ENCODE results near the gene PPP1R36.

DNA sequence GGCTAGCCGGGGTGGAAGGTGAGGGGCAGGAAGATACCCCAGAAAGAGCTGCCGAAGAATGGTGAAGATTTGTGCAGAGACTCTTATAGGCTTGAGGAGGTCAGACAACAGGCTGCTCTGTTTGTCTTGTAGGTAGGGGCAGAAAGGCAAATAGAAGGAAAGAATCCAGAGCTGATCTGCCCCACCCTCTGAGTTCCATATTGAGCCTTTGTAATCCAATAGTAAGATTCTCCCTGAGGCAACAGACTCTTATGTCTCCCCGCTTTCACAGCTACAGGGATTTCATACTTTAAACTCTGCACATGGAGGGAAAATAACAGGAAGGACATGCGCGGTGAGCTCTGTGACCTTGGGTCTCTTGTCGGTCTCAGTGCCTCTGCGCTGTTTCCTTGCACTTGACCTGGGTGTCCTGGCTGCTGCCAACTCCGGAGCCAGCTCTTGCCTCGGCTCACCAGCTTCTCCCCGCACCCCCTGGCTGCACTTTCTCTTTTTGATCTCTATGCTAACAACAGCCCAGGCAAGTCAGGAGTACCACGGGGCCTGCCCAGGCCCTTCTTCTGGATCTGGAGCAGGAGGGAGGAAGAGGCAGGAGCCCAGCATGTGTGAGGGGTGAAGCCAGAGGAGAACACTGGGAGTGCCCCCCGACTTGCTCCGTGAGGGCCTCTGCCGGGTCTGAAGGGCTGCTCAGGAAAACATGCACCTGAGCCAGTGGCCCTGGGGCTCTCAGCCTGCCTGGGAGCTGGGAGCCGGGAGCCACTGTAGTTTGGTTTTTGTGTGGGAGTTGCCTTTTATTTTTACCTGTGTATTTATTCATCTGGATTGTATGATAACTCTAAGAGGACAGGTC is 75.8 kb downstream of the PPP1R36 start:
- TF ChIP-seq, protein P1, sequence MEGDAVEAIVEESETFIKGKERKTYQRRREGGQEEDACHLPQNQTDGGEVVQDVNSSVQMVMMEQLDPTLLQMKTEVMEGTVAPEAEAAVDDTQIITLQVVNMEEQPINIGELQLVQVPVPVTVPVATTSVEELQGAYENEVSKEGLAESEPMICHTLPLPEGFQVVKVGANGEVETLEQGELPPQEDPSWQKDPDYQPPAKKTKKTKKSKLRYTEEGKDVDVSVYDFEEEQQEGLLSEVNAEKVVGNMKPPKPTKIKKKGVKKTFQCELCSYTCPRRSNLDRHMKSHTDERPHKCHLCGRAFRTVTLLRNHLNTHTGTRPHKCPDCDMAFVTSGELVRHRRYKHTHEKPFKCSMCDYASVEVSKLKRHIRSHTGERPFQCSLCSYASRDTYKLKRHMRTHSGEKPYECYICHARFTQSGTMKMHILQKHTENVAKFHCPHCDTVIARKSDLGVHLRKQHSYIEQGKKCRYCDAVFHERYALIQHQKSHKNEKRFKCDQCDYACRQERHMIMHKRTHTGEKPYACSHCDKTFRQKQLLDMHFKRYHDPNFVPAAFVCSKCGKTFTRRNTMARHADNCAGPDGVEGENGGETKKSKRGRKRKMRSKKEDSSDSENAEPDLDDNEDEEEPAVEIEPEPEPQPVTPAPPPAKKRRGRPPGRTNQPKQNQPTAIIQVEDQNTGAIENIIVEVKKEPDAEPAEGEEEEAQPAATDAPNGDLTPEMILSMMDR (conservative IDR thresholded peaks at IDR 0.05 in 1 of 2, IDR thresholded peaks at IDR 0.05 in 1 of 2; ENCODE audit: low read depth in 1 of 2, low read length in 2 of 2), result no peak
- TF ChIP-seq EZH2 (IDR thresholded peaks at IDR 0.05; ENCODE audit: low read length, missing control alignments), result no peak

Data from fibroblast of lung (primary cell).